A673 (cell line): ENCODE results near the gene NHEJ1.

ENCODE experiments used
- EZH2 ChIP-seq: fragments of 200-600 bp; sonication (generic); IDR thresholded peaks from 2 replicates; pipeline ENCODE4 v1.6.1; 2017; ENCODE audit warnings: borderline replicate concordance, low read depth, mild to moderate bottlenecking, mixed read lengths, antibody characterized with exemption, low read length; ENCODE audit not compliant: poor library complexity, severe bottlenecking
- TF ChIP-seq, protein P1 (sequence below): fragments of 300-800, 200-600 bp; sonication (generic); conservative IDR thresholded peaks from 2 replicates; pipeline ENCODE4 v1.5.1; 2017; ENCODE audit warnings: low read depth, mild to moderate bottlenecking, antibody characterized with exemption, low read length, moderate library complexity, mixed read lengths

DNA sequence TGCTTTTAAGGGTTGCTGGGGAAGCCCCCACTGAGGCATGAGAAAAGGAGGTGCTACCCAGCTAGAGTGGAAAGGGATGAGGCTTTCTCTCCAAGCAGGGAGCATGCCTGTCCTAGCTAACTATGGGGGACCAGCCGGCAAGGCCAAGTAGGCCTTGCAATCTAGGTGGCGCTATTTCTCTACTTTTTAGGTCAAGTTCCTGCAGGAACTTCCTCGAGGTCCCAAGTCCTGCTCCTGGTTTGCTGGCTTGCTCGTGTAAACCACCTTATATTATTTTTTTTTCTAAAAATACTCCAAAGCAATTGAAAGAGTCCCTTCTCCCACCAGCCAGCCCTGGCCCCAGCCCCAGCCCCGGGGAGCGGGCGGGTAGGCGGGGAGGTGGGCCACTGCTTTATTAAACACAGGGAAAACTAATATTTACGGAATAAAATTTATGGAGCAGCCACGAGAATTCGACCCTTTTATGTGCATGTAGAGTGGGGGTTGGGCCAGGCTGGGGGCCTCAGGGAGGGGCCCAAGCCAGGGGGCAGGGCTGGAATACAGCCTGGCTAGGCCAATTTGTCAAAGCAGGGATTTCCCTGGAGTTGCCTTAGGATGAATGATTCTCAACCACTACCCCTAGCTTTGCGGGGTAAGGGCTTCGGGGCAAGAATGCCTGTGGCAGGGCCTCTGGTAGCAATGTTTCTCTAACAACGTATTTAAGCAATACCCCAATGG, 87.0 kb downstream of the NHEJ1 start:
- TF ChIP-seq, protein P1, sequence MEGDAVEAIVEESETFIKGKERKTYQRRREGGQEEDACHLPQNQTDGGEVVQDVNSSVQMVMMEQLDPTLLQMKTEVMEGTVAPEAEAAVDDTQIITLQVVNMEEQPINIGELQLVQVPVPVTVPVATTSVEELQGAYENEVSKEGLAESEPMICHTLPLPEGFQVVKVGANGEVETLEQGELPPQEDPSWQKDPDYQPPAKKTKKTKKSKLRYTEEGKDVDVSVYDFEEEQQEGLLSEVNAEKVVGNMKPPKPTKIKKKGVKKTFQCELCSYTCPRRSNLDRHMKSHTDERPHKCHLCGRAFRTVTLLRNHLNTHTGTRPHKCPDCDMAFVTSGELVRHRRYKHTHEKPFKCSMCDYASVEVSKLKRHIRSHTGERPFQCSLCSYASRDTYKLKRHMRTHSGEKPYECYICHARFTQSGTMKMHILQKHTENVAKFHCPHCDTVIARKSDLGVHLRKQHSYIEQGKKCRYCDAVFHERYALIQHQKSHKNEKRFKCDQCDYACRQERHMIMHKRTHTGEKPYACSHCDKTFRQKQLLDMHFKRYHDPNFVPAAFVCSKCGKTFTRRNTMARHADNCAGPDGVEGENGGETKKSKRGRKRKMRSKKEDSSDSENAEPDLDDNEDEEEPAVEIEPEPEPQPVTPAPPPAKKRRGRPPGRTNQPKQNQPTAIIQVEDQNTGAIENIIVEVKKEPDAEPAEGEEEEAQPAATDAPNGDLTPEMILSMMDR = peak; percentile 79
- TF ChIP-seq EZH2 = no peak
